Natural killer cell (primary cell): ENCODE results near the gene PTPRN2. TPM values are rescaled to one million over a fixed set of nuclear protein-coding genes. Genes with fewer than 3 reads are reported as not detected.

ENCODE experiments used
- ATAC-seq, 3 donors: fragments of 150-1000 bp in 2 of 3; fragments of 200-7000 bp in 1 of 3; cut with Tn5 transposase; 1 replicate in 1 of 3; 2 replicates in 2 of 3; pipeline ENCODE4 v1.10.0; 2021; ENCODE audit warnings: mild to moderate bottlenecking in 2 of 3, moderate library complexity in 2 of 3
- DNase-seq, 2 donors: peaks; one replicate each; pipeline versions ENCODE4 v3.0.0 to v3.0.0-alpha.2; 2013 to 2021; ENCODE audit warnings: mixed read lengths in 1 of 2
- H3K27ac ChIP-seq: one replicate; pipeline ENCODE4 v1.5.1; 2013; ENCODE audit warnings: mild to moderate bottlenecking, low read length
- H3K27me3 ChIP-seq: one replicate; pipeline ENCODE4 v1.6.1; 2013; ENCODE audit warnings: low read length; ENCODE audit not compliant: control insufficient read depth, insufficient read depth
- H3K36me3 ChIP-seq: one replicate; pipeline ENCODE4 v1.6.1; 2013; ENCODE audit warnings: low read length; ENCODE audit not compliant: control insufficient read depth, insufficient read depth
- H3K4me1 ChIP-seq: one replicate; pipeline ENCODE4 v1.6.1; 2013; ENCODE audit warnings: low read length; ENCODE audit not compliant: control insufficient read depth, insufficient read depth
- H3K4me3 ChIP-seq: one replicate; pipeline ENCODE4 v1.5.1; 2013; ENCODE audit warnings: low read length
- H3K9me3 ChIP-seq: one replicate; pipeline ENCODE4 v1.6.1; 2013; ENCODE audit warnings: low read length; ENCODE audit not compliant: control insufficient read depth, insufficient read depth
- H3K27ac Mint-ChIP-seq, 2 donors: one replicate each; pipeline ENCODE4 v1.8.0; 2022; ENCODE audit warnings: mild to moderate bottlenecking in 2 of 2, mixed read lengths in 2 of 2, moderate library complexity in 1 of 2
- H3K27me3 Mint-ChIP-seq, 2 donors: one replicate each; pipeline ENCODE4 v1.8.0; 2022; ENCODE audit warnings: low read depth in 2 of 2, mixed read lengths in 2 of 2
- H3K36me3 Mint-ChIP-seq: one replicate; pipeline ENCODE4 v1.8.0; 2022; ENCODE audit warnings: mixed read lengths
- H3K4me1 Mint-ChIP-seq, 2 donors: one replicate each; pipeline ENCODE4 v1.8.0; 2022; ENCODE audit warnings: mixed read lengths in 2 of 2
- H3K4me3 Mint-ChIP-seq: one replicate; pipeline ENCODE4 v1.8.0; 2022; ENCODE audit warnings: mild to moderate bottlenecking, moderate library complexity, mixed read lengths
- H3K9me3 Mint-ChIP-seq, 2 donors: one replicate each; pipeline ENCODE4 v1.8.0; 2022; ENCODE audit warnings: mixed read lengths in 2 of 2
- WGBS: methylation state at CpG from one replicate; pipeline ENCODE4 v1.1.7; 2013; ENCODE audit warnings: missing lambda C conversion rate; ENCODE audit not compliant: insufficient coverage; 5-methylcytosine and 5-hydroxymethylcytosine counted together
- intact Hi-C: fragments of 100-400 bp; cut with micrococcal nuclease; formaldehyde crosslinking; loops from one replicate; pipeline ENCODE4 v1.14.2; 2022
- total RNA-seq, 4 donors: library from RNA; stranded (reverse); fragments of 120-200 nt in 1 of 4; gene quantifications; one replicate each; pipeline versions ENCODE4 v1.2.3 to v1.2.4, GENCODE V29; 2013 to 2022
- TF ChIP-seq, protein P1 (sequence below): fragments of 200-600 bp; IDR thresholded peaks from one replicate; pipeline ENCODE4 v1.8.0; 2022; ENCODE audit warnings: antibody characterized with exemption

Gene PTPRN2
- total RNA-seq, 3 donors from 2014 or later (not counting 1 experiment from before 2014, with no cell fraction given), result 1.3 to 2.5 (median 1.9) TPM

DNA sequence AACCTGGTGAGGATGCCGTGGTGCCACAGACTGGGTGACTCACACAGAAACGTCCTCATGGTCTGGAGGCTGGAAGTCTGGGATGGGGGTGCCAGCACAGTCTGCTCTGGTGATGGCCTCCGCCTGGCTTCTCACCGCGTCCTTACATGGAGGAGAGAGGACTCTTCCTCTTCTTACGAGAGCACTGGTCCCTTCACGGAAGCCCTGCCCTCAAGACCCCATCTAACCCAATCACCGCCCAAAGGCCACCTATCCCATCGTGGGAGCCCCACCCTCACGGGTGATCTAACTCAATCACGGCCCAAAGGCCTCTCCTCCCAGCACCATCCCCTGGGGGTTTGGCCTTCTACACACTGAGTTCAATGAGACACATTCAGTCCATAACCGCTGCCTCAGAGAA lies 137.7 kb downstream of the PTPRN2 start:
- no peak for ATAC-seq
- 88% methylated on average over 12 of the region's 12 CpGs for WGBS

DNA sequence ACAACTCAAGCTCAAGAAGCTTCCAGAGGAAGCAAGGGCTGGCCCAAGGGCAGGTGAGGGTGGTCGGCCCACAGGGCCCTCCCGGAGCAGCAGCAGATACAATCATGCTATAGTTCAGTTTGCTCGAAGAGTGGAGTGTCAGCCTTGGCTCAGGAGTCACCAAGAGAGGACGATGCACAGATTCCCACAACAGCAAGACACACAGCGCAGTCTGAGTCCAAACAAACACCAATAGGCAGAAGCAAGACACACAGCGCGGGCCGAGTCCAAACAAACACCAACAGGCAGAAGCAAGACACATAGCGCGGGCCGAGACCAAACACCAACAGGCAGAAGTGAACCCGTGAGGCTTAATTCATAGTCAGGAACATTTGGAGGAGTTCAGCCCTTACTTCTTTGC lies 138.4 kb downstream of the PTPRN2 start:
- H3K36me3 ChIP-seq, result no peaks in the 10 kb centered on the region
- Mint-ChIP-seq H3K9me3 (no peaks in the 10 kb centered on the region), H3K27me3 (peaks cover 0 to 6% of the 10 kb centered on the region in 2 donors), H3K27ac (no peak overlapping the region), H3K36me3 (no peaks in the 10 kb centered on the region), H3K4me1 (no peaks in the 10 kb centered on the region), H3K4me3 (no peak overlapping the region)
- DNase-seq (no peak), ATAC-seq (no peak)
- TF ChIP-seq, protein P1, sequence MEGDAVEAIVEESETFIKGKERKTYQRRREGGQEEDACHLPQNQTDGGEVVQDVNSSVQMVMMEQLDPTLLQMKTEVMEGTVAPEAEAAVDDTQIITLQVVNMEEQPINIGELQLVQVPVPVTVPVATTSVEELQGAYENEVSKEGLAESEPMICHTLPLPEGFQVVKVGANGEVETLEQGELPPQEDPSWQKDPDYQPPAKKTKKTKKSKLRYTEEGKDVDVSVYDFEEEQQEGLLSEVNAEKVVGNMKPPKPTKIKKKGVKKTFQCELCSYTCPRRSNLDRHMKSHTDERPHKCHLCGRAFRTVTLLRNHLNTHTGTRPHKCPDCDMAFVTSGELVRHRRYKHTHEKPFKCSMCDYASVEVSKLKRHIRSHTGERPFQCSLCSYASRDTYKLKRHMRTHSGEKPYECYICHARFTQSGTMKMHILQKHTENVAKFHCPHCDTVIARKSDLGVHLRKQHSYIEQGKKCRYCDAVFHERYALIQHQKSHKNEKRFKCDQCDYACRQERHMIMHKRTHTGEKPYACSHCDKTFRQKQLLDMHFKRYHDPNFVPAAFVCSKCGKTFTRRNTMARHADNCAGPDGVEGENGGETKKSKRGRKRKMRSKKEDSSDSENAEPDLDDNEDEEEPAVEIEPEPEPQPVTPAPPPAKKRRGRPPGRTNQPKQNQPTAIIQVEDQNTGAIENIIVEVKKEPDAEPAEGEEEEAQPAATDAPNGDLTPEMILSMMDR, result no peak
- H3K27me3 ChIP-seq, result no peaks in the 10 kb centered on the region
- intact Hi-C loops, result no loop called here
- WGBS, result 93% methylated on average over 12 of the region's 12 CpGs
- no peak overlapping the region for H3K27ac ChIP-seq
- no peaks in the 10 kb centered on the region for H3K4me1 ChIP-seq
- no peak overlapping the region for H3K4me3 ChIP-seq
- no peaks in the 10 kb centered on the region for H3K9me3 ChIP-seq

More for the DNA sequence above, 137.7 kb downstream of the PTPRN2 start:
- Mint-ChIP-seq H3K27me3 (peaks cover 0 to 6% of the 10 kb centered on the region in 2 donors), H3K9me3 (peaks cover 0 to 3% of the 10 kb centered on the region in 2 donors), H3K36me3 (no peaks in the 10 kb centered on the region), H3K4me1 (no peaks in the 10 kb centered on the region), H3K4me3 (no peak overlapping the region), H3K27ac (no peak overlapping the region)
- H3K36me3 ChIP-seq, result no peaks in the 10 kb centered on the region
- intact Hi-C loops, result no loop called here
- no peaks in the 10 kb centered on the region for H3K4me1 ChIP-seq
- no peak overlapping the region for H3K27ac ChIP-seq
- no peaks in the 10 kb centered on the region for H3K27me3 ChIP-seq
- H3K4me3 ChIP-seq, result no peak overlapping the region
- DNase-seq, result no peak
- TF ChIP-seq, protein P1, result no peak
- no peaks in the 10 kb centered on the region for H3K9me3 ChIP-seq

DNA sequence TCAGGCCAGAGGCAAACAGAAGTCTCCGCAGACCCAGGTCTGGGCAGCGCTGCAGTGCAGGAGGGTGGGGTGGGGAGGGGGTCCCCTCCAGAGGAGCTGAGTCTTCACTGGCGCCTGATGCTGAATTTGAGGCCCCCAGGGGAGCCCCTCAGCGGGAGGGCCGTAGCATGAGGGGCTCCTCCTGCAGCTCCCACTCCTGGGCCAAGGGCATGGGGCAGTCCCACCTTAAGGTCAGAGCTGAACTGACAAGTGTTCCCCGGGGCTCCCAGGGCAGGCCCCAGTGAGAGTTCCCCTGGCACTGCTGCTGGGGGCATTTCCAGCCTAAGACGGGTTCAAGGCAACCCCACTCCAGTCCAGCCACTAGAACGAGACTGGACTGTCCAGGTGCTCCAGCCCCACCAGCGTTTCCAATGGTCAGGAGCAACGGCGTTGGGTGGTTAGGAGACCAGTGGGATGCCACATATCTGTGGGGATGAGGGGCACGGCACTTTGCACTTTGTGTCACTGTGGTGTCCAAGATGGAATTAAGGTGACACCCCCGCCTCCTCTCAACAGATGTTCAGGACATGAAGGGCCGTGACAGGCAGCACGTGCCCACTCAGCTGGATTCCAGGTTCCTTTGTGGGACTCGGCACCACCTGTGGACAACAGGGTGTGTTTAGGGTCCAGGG lies 139.1 kb downstream of the PTPRN2 start:
- Mint-ChIP-seq H3K9me3 (no peaks in the 10 kb centered on the region), H3K27ac (no peak overlapping the region), H3K36me3 (no peaks in the 10 kb centered on the region), H3K4me1 (no peaks in the 10 kb centered on the region), H3K27me3 (peaks cover 0 to 6% of the 10 kb centered on the region in 2 donors), H3K4me3 (no peak overlapping the region)
- TF ChIP-seq, protein P1, result no peak
- DNase-seq (no peak), ATAC-seq (no peak)
- intact Hi-C loops, result no loop called here
- H3K4me3 ChIP-seq, result no peak overlapping the region
- no peaks in the 10 kb centered on the region for H3K9me3 ChIP-seq
- no peaks in the 10 kb centered on the region for H3K4me1 ChIP-seq
- no peak overlapping the region for H3K27ac ChIP-seq
- no peaks in the 10 kb centered on the region for H3K27me3 ChIP-seq
- 89% methylated on average over 16 of the region's 16 CpGs for WGBS
- no peaks in the 10 kb centered on the region for H3K36me3 ChIP-seq
